ACHN (cell line): ENCODE data around the gene TLR2.
"Not testable (repeated sequence)": the region's sequence is repeated elsewhere in the genome, so short reads cannot be mapped to it uniquely, and the experiment has no call there.

ENCODE experiments used
- DNase-seq: peaks from one replicate; pipeline ENCODE4 v3.0.0-alpha.2; 2015
- in situ Hi-C: cut with HindIII; loops from 2 replicates; pipeline ENCODE4 v1.10.0; 2017; ENCODE audit warnings: low sequenced_read_pairs, low pct_ligation_motif_present, low pct_unique_long_range_greater_than_20kb

Gene TLR2

GRCh38 chr4:153652051-153652784 is 31.9 kb upstream of the TLR2 start:
- DNase-seq = no peak
- in situ Hi-C loops = no loop called here

GRCh38 chr4:153655002-153655541 is 29.0 kb upstream of the TLR2 start:
- in situ Hi-C loops = no loop called here

DNA sequence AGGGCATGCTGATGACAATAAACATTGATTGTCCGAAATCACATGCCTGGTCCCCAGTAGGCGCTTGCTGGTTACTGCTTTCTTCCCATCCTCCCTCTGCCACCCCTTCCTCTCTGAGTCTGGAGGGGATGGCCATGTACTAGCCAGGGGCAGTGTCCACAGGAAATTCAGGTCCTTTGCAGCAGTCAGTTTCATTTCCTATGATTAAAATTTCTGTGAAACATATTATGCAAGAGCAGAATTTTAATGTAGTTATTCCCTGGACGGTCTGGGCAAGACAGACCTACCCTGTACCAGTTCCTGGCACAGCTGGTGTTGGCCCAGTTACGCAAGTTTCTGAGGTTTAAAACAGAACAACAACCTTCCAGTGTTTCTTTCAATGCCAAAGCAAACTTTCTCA is 28.2 kb upstream of the TLR2 start:
- DNase-seq = no peak
- in situ Hi-C loops = no loop called here

More at GRCh38 chr4:153655002-153655541, 29.0 kb upstream of the TLR2 start:
- no peak for DNase-seq

DNA sequence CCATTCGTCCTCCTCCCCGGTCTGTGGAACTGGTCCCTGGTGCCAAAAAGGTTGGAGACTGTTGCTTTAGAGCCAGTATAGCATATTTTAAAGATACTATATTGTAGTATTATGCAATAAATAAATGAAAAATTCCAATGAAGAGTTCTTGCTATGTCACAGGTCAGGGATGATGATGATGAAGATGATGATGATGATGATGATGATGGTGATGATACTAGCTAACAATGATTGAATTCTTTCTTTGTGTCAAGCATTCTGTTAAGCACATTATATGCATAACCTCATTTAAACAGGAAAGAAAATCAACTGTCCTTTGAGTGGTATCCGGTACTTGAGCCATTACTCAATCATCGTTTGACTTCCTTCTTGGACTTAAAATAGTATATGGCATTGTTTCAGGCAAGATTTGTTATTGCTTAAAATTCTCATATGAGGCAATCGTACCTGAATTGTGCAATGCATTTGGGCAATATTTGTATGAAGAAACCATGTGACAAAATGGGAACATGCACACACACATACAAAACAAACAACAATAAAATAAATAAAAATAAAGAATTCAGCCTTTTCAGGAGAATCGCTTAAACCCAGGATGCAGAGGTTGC is 22.8 kb upstream of the TLR2 start:
- in situ Hi-C loops = no loop called here

GRCh38 chr4:153661908-153662307 is 22.2 kb upstream of the TLR2 start:
- DNase-seq = no peak
- in situ Hi-C loops = no loop called here

More for the DNA sequence above, 22.8 kb upstream of the TLR2 start:
- no peak for DNase-seq

DNA sequence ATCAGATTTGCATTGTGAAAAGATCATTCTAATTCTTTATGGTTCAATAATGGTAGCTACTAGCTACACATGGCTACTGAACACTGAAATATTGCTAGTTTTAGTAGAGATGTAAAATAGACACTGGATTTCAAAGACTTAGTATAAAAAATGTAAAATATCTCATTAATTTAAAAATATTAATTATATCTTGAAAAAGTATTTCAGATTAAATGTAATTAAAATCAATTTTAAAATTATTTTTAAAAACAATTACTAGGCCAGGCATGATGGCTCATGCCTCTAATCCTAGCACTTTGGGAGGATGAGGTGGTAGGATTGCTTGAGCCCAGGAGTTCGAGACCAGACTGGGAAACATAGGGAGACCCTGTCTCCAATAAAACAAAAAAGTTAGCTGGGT is 20.4 kb upstream of the TLR2 start:
- no peak for DNase-seq
- in situ Hi-C loops = no loop called here

DNA sequence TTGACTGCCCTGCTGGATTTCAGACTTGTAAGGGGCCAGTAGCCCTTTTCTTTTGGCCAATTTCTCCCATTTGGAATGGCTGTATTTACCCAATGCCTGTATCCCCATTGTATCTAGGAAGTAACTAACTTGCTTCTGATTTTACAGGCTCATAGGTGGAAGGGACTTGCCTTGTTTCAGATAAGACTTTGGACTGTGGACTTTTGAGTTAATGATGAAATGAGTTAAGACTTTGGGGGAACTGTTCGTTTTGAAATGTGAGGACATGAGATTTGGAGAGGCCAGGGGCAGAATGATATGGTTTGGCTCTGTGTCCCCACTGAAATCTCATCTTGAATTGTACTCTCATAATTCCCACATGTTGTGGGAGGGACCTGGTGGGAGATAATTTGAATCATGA is 17.6 kb upstream of the TLR2 start:
- in situ Hi-C loops, DNase-seq: not testable (repeated sequence)

GRCh38 chr4:153668647-153669046 is 15.4 kb upstream of the TLR2 start:
- in situ Hi-C loops = no loop called here
- DNase-seq = no peak

DNA sequence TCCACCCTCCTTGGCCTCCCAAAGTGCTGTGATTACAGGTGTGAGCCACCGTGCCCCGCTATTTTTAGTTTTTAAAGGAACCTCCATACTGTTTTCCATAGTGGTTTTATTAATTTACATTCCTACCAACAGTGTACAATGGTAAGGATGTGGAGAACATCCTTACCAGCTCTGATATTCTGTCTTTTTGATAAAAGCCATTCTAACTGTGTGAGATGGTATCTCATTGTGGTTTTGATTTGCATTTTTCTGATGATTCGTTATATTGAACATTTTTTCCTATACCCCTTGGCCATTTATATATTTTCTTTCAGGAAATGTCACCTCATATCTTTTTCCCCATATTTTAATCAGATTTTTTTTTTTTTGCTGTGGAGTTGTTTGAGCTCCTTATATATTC is 14.2 kb upstream of the TLR2 start:
- in situ Hi-C loops = no loop called here
- DNase-seq = no peak

DNA sequence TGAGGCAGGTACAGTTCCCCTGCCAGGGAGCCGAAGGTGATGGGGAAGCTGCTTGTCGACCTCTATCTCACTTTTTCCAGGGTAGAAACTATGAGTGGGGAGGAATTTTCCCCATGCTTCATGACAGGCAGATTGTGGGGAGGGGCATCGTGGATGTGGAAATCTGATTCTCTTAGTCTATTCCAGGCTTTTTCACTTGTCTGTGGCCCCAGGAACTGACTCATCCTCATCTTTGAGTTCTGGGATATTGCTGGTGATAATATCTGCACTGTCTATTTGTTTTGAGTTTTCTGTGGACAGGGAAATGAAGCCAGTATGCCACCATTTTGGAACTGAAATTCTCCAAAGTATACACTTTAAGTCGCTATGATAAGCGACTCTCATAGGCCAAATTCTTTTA is 7.6 kb upstream of the TLR2 start:
- in situ Hi-C loops = no loop called here
- no peak for DNase-seq

- in situ Hi-C loops = no loop called here
- peak; percentile 38 for DNase-seq
Measured at GRCh38 chr4:153676984-153677383, 7.1 kb upstream of the TLR2 start.

GRCh38 chr4:153679486-153679885 is 4.6 kb upstream of the TLR2 start:
- in situ Hi-C loops = no loop called here
- DNase-seq = no peak

GRCh38 chr4:153683763-153684181 is 308 bp upstream of the TLR2 start:
- DNase-seq = no peak
- in situ Hi-C loops = no loop called here

DNA sequence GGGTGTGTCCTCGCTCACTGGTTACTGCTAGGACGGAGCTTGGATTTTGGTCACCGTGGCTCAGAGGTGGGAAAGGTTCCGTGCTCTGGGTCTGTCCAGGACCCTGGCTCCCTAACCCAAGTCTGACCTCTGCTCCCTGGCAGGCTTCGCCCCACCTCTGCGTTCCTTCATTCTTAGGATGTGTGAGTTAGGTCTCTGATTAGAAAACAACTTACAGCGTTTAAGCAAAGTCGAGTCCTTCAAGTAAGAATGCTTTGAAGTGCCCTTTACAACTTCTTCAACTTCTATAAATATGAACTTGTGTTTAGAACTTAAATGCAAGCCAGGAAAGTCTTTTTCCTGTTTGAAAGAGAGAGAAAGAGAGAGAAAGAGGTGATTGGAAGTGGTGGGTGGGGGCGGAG is 891 bp downstream of the TLR2 start:
- no peak for DNase-seq
- in situ Hi-C loops = no loop called here

DNA sequence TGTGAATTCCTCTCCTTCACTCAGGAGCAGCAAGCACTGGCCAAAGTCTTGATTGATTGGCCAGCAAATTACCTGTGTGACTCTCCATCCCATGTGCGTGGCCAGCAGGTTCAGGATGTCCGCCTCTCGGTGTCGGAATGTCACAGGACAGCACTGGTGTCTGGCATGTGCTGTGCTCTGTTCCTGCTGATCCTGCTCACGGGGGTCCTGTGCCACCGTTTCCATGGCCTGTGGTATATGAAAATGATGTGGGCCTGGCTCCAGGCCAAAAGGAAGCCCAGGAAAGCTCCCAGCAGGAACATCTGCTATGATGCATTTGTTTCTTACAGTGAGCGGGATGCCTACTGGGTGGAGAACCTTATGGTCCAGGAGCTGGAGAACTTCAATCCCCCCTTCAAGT is 20.4 kb downstream of the TLR2 start:
- DNase-seq = no peak
- in situ Hi-C loops = no loop called here

GRCh38 chr4:153705743-153706468 is 21.8 kb downstream of the TLR2 start:
- in situ Hi-C loops = no loop called here
- DNase-seq = no peak

GRCh38 chr4:153706519-153706918 is 22.4 kb downstream of the TLR2 start:
- in situ Hi-C loops = no loop called here

DNA sequence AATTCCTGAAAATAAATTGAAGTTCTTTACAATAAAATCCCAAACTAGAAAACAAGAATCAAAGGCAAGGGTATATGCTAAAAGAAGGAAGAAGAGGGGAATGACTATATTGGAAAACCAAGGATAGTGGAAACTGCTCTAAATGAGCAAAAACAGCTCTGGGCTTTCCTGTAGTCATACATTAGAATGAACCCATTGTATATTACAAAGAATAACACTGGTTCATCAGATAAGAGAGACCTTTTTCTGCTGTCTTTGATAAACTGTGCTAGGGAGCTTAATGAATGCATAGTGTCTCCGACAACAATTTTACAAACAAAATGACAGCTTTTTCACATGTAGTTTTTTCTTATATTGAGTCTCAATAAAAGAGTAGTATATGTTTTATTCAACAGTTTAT is 26.6 kb downstream of the TLR2 start:
- no peak for DNase-seq
- in situ Hi-C loops = no loop called here

More at GRCh38 chr4:153706519-153706918, 22.4 kb downstream of the TLR2 start:
- DNase-seq = no peak

DNA sequence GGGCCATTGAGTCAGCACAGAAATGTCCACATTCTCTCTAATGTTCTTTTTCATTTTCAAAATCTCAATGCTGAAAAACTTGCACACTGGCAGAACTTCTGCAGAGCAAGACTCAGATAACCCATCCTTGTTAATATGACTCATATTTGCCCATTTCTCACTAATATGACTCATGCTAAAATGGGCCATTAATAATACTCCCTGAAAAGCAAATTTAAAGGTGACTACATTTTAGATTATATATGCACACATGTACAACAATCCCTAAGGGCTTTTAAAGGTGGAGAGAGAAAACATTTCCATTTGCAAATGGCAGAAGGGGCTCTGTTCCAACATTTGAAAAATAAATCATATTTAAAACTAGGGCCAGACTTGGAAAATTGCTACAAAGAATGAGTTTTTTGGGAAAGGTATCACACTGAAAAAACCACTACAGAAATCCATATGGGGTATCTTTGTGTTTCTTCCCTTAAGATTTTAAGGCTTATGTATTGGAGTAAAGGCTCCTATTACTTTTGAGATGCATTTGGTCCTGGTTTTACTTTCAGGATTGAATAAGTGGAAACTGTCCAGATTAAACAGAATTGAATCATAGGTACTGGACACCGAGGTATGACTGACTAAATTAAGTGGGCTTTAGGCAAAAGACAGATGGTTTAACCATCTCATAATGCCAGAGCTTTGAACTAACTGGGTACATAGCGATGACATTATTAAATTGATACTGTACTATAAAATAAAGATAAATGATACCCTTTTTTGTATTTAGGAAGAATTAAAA is 30.0 kb downstream of the TLR2 start:
- DNase-seq = no peak
- in situ Hi-C loops = no loop called here
